HG03571 (cell line): ENCODE data around the gene LINC00305.

Source experiments
- ATAC-seq: cut with Tn5 transposase; IDR thresholded peaks from one replicate; pipeline ENCODE4 v1.9.1; 2021; ENCODE audit not compliant: unreplicated experiment

LINC00305 gene

GRCh38 chr18:64116571-64117175, 32.2 kb downstream of the LINC00305 start:
- no peak for ATAC-seq

- no peak for ATAC-seq
These were observed 33.0 kb downstream of the LINC00305 start for GRCh38 chr18:64115881-64116280.

- ATAC-seq, result no peak
These were observed 36.9 kb downstream of the LINC00305 start for GRCh38 chr18:64111950-64112349.

- no peak for ATAC-seq
These were observed 38.0 kb downstream of the LINC00305 start for GRCh38 chr18:64110692-64111480.

- ATAC-seq, result no peak
These were observed 44.9 kb downstream of the LINC00305 start for GRCh38 chr18:64103986-64104385.

GRCh38 chr18:64100116-64100922, 48.6 kb downstream of the LINC00305 start:
- peak; percentile 42 for ATAC-seq

GRCh38 chr18:64099244-64099643, 49.6 kb downstream of the LINC00305 start:
- no peak for ATAC-seq

GRCh38 chr18:64097497-64097896, 51.4 kb downstream of the LINC00305 start:
- no peak for ATAC-seq

- no peak for ATAC-seq
These were observed 53.8 kb downstream of the LINC00305 start for GRCh38 chr18:64095056-64095455.

- no peak for ATAC-seq
These were observed 54.7 kb downstream of the LINC00305 start for GRCh38 chr18:64094210-64094609.

- no peak for ATAC-seq
These were observed 57.4 kb downstream of the LINC00305 start for GRCh38 chr18:64091526-64091925.

GRCh38 chr18:64090876-64091275, 58.0 kb downstream of the LINC00305 start:
- ATAC-seq, result no peak

- ATAC-seq, result no peak
These were observed 65.0 kb downstream of the LINC00305 start for GRCh38 chr18:64083916-64084315.

GRCh38 chr18:64082513-64082912, 66.4 kb downstream of the LINC00305 start:
- ATAC-seq, result no peak

GRCh38 chr18:64082054-64082453, 66.8 kb downstream of the LINC00305 start:
- no peak for ATAC-seq

- ATAC-seq, result no peak
These were observed 74.9 kb downstream of the LINC00305 start for GRCh38 chr18:64073971-64074370.

- ATAC-seq, result no peak
These were observed 93.9 kb downstream of the LINC00305 start for GRCh38 chr18:64055019-64055418.

- ATAC-seq, result no peak
These were observed 95.6 kb downstream of the LINC00305 start for GRCh38 chr18:64053246-64053645.

GRCh38 chr18:64052772-64053171, 96.1 kb downstream of the LINC00305 start:
- ATAC-seq, result no peak

GRCh38 chr18:64044616-64045015, 104.3 kb downstream of the LINC00305 start:
- ATAC-seq, result no peak

- ATAC-seq, result no peak
These were observed 106.0 kb downstream of the LINC00305 start for GRCh38 chr18:64042728-64043358.
